ENCODE results near the gene CDYL. TPM values are rescaled to one million over a fixed set of nuclear protein-coding genes. Genes with fewer than 3 reads are reported as not detected.

CDYL gene
- total and polyA plus RNA-seq, 10 donors: 6.8 to 48.4 (median 35.3) TPM

DNA sequence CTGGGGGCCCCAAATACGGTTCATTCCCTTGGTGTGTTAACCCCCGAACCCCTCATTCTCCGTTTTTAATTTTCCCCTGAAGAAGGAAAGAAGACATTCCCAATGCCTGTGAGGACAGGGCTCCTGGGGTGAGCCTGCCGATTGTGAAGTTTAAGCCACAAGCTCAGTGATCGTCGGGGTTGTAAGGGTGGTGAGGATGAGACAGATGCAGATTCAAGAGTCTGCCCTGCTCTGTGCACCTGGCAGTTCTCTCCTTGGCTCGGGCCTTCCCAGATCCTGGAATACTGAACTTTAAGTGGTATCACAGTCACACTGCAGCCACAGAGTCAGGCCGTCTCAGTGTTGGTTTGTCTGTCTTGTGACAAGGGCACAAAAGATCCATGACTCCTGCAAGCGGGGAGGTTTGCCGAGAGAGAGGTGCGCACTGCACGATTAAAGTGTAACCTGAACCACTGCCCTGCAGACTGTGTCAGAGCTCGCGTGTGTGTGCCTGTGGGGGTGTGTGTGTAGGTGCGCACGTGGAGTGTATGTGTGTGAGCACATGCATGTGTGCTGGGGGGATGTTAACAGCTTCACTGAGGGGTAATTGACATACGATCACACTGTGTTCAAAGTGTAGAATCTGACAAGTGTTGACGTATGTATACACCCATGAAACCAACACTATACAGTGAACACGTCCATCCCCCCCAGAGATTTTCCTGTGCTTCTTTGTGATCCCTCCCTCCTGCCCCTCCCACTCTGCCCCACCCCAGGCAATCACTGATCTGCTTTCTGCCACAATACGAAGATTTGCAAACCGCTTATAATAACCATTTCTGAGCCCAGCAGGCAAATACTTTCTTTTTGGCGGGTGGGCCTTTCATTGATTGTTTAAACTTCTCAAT, 188.7 kb downstream of the CDYL start:
- intact Hi-C loops (cut with DNase I; ENCODE audit: low total_unique reads): no loop called here
- no peak for DNase-seq
- no peaks in the 10 kb centered on the region for H3K27me3 ChIP-seq (replicated peaks in 1 of 7)
- H3K36me3 ChIP-seq: no peaks in the 10 kb centered on the region
- H3K4me1 ChIP-seq: no peaks in the 10 kb centered on the region
- H3K4me3 ChIP-seq: no peak overlapping the region
- TF ChIP-seq POLR2A (IDR thresholded peaks at IDR 0.05) (no peak), POLR2AphosphoS5 (IDR thresholded peaks at IDR 0.05) (no peak)
- TF ChIP-seq, protein P1, sequence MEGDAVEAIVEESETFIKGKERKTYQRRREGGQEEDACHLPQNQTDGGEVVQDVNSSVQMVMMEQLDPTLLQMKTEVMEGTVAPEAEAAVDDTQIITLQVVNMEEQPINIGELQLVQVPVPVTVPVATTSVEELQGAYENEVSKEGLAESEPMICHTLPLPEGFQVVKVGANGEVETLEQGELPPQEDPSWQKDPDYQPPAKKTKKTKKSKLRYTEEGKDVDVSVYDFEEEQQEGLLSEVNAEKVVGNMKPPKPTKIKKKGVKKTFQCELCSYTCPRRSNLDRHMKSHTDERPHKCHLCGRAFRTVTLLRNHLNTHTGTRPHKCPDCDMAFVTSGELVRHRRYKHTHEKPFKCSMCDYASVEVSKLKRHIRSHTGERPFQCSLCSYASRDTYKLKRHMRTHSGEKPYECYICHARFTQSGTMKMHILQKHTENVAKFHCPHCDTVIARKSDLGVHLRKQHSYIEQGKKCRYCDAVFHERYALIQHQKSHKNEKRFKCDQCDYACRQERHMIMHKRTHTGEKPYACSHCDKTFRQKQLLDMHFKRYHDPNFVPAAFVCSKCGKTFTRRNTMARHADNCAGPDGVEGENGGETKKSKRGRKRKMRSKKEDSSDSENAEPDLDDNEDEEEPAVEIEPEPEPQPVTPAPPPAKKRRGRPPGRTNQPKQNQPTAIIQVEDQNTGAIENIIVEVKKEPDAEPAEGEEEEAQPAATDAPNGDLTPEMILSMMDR (IDR thresholded peaks at IDR 0.05 in 8 of 11, conservative IDR thresholded peaks at IDR 0.05 in 3 of 11): no peak
- no peak overlapping the region for H3K27ac ChIP-seq
- 78 to 86% (median 82%) methylated on average over 21 to 22 of the region's 22 CpGs for WGBS, 5 donors
- H3K9me3 ChIP-seq: no peaks in the 10 kb centered on the region

DNA sequence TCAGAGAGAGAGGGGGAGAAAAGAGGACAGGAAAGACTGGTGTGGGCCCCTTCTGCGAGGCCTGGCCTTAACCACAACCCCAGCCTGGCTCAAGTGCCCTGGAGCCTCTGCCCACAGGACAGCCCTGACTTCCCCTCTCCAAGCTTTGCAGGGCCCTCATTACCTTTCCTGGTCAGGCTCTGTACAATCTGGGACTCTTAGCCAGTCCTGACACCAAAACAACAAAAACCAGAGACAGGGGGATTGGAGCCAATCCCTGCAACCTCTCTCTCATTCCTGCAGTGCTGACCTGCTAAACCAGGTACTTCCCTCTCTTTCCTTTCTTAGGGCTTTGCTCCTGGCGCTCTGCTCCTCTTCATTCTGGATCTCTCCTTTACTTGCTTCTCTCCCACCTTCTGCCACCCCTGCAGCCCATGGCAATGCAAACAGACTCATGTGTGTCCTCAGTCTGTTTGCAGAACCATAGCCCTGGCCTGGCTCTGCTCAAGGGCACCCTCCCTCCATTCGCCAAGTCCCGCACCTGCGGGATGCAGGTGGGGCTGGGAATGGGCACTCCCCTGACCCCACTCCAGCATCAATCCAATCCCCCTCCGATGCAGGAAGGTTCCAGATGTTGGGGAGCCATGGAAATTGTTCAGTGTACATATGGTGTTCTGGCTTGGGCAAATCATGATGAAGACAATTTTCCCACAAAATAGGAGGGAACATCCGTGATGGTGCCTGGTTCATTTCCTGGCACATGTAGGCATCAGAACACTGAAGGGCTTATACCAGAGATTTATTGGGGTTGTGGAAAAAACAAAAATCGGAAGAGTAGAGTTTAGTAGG, 189.6 kb downstream of the CDYL start:
- no peak for DNase-seq
- no peak for TF ChIP-seq POLR2A (IDR thresholded peaks at IDR 0.05)
- TF ChIP-seq POLR2AphosphoS5 (IDR thresholded peaks at IDR 0.05): no peak
- TF ChIP-seq, protein P1 (IDR thresholded peaks at IDR 0.05 in 8 of 11, conservative IDR thresholded peaks at IDR 0.05 in 3 of 11): no peak
- H3K4me1 ChIP-seq: no peaks in the 10 kb centered on the region
- WGBS, 5 donors: 79 to 93% (median 83%) methylated on average over 8 of the region's 8 CpGs
- H3K27ac ChIP-seq: no peak overlapping the region
- no peaks in the 10 kb centered on the region for H3K27me3 ChIP-seq (replicated peaks in 1 of 7)
- intact Hi-C loops (cut with DNase I; ENCODE audit: low total_unique reads): no loop called here
- H3K9me3 ChIP-seq: no peaks in the 10 kb centered on the region
- H3K4me3 ChIP-seq: no peak overlapping the region
- no peaks in the 10 kb centered on the region for H3K36me3 ChIP-seq

DNA sequence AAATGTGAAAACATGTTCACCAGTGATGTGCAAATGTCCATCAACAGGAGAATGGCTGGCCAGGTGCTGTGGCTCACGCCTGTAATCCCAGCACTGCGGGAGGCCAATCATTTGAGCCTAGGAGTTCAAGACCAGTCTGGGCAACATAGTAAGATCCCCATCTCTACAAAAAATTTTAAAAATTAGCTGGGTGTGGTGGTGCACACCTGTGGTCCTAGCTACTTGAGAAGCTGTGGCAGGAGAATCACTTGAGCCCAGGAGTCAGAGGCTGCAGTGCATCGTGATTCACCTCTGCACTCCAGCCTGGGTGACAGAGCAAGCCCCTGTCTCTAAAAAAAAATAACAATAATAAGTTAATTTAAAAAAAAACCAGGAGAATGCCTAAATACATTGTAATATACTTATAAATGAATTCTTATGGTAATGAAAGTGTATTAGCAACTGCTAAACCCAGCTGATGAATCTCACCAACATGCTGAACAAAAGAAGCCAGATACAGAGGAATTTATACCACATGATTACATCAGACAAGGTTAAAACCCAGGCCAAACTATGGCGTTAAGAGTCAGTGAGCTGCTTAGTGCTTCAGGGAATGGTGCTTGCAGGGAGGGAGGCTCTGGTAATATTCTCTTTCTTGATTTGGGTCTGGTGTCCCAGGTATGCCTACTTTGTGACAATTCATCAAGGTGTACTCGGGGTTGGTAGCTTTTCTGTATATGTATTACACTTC, 191.3 kb downstream of the CDYL start:
- 85 to 94% (median 89%) methylated on average over 5 of the region's 5 CpGs for WGBS, 5 donors
- DNase-seq: no peak
- TF ChIP-seq, protein P1 (IDR thresholded peaks at IDR 0.05 in 8 of 11, conservative IDR thresholded peaks at IDR 0.05 in 3 of 11): no peak
- no peak for TF ChIP-seq POLR2AphosphoS5 (IDR thresholded peaks at IDR 0.05)
- TF ChIP-seq POLR2A (IDR thresholded peaks at IDR 0.05): no peak
- Histone ChIP-seq H3K27ac (no peak overlapping the region), H3K4me3 (no peak overlapping the region), H3K4me1 (no peaks in the 10 kb centered on the region), H3K27me3 (replicated peaks in 1 of 7) (no peaks in the 10 kb centered on the region), H3K36me3 (no peaks in the 10 kb centered on the region), H3K9me3 (no peaks in the 10 kb centered on the region)
- intact Hi-C loops (cut with DNase I; ENCODE audit: low total_unique reads): no loop called here
